AG09319 (cell line): Measurements from ENCODE around the gene ARAP2.

Source experiments
- DNase-seq: peaks from one replicate; pipeline ENCODE4 v3.0.0-alpha.2; 2010; ENCODE audit warnings: low read depth; ENCODE audit errors: extremely low read depth
- TF ChIP-seq, protein P1 (sequence below): IDR thresholded peaks from 2 replicates; pipeline ENCODE4 v1.5.1; 2011; ENCODE audit warnings: low read depth, mild to moderate bottlenecking, inconsistent platforms, low read length, moderate library complexity

Gene ARAP2

DNA sequence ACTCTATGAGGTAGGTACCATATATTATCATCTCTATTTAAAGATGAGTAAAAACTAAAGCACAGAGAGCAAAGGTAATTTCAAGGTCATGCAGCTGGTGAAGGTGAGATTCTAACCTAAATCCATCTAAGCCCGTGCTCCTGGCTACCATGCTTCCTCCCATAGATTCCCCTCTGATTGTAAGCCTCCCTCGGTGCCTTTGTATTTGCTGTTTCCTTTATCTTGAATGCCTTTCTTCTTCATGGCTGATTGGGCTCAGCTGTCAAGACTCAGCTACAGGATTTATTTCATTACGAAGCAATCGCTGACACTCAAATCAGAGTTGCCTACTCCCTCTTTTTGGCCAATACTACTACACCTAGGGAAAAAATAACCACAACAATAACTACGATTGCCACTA is 217.1 kb downstream of the ARAP2 start:
- DNase-seq, result no peak
- TF ChIP-seq, protein P1, sequence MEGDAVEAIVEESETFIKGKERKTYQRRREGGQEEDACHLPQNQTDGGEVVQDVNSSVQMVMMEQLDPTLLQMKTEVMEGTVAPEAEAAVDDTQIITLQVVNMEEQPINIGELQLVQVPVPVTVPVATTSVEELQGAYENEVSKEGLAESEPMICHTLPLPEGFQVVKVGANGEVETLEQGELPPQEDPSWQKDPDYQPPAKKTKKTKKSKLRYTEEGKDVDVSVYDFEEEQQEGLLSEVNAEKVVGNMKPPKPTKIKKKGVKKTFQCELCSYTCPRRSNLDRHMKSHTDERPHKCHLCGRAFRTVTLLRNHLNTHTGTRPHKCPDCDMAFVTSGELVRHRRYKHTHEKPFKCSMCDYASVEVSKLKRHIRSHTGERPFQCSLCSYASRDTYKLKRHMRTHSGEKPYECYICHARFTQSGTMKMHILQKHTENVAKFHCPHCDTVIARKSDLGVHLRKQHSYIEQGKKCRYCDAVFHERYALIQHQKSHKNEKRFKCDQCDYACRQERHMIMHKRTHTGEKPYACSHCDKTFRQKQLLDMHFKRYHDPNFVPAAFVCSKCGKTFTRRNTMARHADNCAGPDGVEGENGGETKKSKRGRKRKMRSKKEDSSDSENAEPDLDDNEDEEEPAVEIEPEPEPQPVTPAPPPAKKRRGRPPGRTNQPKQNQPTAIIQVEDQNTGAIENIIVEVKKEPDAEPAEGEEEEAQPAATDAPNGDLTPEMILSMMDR, result no peak

DNA sequence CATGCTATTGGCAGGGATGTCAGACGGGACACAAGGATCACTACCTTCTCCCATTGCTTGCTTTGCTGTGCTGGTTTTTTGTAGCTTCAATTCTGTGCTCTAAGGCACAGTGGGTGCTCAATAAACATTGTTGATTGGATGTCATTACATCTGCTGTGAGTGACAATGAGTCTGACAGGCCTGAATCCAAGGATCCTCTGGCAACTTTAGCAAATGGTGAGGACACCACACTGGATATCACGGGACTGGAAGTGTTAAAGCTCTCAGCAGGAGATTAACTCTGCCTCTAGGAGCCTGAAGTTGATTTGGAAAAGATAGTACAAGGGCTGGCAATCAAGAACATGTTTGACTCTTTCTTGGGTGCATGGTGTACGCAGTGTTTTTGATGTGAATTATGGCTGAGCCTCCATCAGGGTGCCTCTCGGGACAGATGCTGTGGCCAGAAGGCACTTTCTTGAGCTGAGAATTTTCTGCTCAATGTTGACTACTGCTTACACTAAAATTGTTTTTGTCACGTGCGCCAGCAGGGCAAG is 217.9 kb downstream of the ARAP2 start:
- TF ChIP-seq, protein P1, result no peak
- DNase-seq, result no peak

DNA sequence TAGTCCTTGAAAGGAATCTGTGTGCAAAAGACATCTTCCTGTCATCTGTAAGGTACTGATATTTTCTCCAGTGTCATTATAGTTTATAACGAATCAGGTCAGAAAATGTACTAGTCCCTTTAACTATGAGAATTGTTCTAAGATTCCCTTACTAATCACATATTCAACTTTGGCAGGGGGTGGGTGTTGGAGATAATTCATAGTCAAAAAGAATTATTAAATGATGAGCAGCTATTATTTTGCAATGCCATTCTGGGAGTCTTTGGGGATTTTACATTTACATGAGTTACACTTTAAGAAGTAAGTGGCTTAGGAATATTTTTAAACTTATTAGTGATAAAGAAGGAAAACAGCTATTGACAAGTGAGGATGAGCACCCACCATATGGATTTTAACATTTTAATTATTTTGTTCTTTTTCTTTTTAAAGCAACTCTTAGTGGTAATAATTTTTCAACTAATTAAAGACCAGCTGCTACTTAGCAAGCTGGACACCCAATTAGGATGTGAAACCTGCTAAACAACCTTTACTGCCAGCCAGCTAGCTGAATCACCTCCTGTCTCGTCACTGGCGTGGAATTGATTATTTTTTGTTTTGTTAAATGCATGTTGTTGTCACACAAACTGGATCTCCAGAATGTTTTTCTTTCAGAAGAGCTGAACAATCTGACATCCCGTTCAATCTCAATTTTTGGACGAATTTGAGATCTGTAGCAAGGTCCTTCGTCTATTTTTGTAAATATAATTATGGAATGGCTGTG is 219.2 kb downstream of the ARAP2 start:
- no peak for DNase-seq
- TF ChIP-seq, protein P1, result no peak

DNA sequence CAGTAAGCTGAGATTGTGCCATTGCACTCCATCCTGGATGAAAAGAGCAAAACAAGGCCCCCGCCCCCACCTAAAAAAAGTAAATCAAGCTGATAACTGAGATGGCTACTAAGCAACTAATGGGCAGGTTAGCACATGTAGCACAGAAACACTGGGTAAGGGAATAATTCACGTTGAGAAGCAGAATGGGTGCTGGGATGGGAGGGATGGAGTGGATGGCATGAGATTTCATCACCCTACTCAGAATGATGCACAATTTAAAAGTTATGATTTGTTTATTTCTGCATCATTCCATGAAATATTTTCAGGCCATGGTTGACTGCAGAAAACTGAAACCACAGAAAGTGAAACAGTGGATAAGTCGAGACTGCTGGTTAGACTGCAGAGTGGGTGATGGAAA is 224.0 kb downstream of the ARAP2 start:
- no peak for DNase-seq
- TF ChIP-seq, protein P1, result no peak
